ENCODE data around the gene BDKRB2.

BDKRB2 gene

GRCh38 chr14:96176811-96177211 is 27.8 kb upstream of the BDKRB2 start:
- peak; percentile 88 for DNase-seq (ENCODE audit: low spot score)

DNA sequence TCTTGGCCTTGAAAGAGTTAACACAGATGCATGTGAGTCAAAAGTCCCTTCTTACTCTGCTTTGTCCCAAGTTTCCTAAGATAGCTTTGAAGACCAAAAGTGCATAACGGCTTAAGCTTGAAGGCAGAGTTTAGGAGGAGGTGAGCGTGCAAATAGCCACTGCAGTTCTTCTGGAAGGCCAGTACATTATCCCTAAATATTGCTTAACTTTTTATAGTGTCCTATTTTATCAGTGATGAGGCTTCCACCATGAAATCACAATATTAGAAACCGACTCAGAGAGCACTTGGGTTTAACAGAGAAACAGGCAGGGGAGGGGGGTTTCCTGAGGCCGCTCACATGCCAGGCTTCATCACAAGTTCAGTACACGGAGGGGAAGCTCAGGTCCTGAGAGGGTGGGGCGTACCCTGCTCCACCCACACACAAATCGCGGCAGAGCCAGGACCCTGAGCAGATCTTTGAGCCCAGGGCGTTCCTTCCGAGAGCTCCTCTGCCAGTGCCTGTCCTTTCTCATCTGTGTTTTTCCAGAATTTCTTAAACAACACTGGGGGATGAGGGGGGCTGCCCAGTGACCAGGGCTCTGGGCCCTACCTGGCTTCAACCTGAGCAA is 26.8 kb upstream of the BDKRB2 start:
- DNase-seq (ENCODE audit: low spot score) = peak; percentile 25

DNA sequence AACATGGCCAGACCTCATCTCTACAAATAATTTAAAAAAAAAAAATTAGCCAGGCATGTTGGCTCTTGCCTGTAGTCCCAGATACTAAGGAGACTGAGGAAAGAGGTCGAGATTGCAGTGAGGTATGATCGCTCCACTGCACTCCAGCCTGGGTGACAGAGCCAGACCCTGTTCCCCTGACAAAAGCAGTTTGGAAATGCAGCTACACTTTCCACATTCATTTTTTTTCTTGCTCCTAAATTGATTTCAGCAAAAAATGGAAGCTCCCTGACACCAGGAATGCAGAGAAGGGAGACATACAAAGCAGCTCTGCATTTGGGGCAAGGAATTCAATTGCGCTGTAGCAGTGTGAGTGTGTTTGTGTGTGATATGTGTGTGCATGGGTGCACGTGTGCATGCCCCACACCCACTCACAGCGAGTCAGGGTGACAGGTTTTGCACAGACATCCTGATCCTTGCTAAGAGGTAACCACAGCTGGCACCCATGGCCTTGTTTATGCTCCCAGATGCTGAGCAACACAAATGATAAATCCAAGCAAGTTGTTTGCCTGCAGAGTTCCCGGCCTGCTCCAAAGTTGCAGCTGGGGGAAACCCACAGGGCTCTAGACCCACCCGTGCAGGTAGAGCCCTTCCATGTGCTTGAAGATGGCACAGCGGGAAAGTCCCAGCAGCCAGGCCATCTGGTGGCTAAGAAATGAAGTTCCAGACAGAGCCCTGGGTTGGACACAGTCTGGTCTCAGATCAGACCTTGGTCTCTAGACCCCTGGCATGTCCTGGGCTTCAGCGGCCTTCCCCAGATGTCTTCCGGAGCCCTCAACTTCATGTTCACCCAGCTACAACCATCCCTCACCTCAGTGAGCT is 25.9 kb upstream of the BDKRB2 start:
- DNase-seq (ENCODE audit: low spot score) = no peak

- DNase-seq (ENCODE audit: low spot score) = no peak
Observed at GRCh38 chr14:96180043-96180874, 24.4 kb upstream of the BDKRB2 start.

DNA sequence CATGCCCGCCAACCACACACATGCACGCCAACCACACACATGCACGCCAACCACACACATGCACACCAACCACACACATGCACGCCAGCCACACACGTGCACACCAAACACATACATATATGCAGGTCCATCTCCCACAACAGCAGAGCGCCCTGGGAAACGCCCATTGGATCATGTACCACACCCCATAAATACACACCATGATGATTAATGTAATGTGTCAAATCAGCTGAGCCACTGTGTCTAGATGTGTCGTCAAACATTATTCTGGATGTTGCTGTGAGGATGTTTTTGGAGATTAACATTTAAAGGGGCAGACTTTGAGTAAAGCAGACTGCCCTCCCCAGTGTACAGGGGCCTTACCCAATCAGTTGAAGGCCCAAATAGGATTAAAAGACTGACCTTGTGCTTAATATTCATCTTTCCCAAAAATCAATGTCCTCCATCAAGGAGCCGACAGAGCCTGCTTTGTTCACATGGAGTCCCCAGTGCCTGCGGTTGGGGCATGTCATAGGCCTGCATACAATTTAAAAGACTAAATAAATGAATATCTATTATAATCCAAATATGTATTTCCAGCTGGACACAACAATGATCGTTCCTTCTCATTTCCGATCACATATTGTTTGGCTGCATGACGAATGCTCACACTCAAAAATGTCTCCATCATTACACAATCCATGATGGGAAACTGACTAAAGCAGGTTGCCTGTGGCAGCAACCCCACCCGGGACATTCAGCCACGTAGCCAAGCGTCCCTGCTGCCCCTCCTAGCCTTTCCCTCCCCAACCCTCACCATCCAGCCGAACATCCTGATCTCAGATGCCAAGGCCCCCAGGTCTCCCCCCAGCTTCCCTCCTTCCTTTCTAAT is 23.2 kb upstream of the BDKRB2 start:
- DNase-seq (ENCODE audit: low spot score) = no peak

- no peak for DNase-seq (ENCODE audit: low spot score)
Observed at GRCh38 chr14:96182546-96182945, 22.1 kb upstream of the BDKRB2 start.

DNA sequence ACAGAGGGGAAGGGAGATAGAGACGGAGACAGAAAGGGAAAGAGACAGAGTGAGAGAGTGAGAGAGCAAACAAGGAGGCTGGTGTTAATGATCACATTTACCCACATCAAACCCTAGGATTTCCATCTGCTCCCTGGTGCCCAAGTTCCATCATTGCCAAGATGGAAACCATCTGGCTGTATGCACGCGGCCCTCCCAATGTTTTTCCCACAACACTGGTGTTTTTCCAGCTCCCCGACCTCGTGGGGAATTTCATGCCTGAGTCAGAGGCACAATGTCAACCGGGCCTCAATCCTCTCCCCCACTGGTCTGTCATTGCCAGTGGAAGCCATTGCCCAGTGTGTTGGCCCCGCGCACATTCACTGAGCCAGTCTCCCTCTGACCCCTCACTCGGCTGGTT is 19.9 kb upstream of the BDKRB2 start:
- DNase-seq (ENCODE audit: low spot score) = peak; percentile 51

DNA sequence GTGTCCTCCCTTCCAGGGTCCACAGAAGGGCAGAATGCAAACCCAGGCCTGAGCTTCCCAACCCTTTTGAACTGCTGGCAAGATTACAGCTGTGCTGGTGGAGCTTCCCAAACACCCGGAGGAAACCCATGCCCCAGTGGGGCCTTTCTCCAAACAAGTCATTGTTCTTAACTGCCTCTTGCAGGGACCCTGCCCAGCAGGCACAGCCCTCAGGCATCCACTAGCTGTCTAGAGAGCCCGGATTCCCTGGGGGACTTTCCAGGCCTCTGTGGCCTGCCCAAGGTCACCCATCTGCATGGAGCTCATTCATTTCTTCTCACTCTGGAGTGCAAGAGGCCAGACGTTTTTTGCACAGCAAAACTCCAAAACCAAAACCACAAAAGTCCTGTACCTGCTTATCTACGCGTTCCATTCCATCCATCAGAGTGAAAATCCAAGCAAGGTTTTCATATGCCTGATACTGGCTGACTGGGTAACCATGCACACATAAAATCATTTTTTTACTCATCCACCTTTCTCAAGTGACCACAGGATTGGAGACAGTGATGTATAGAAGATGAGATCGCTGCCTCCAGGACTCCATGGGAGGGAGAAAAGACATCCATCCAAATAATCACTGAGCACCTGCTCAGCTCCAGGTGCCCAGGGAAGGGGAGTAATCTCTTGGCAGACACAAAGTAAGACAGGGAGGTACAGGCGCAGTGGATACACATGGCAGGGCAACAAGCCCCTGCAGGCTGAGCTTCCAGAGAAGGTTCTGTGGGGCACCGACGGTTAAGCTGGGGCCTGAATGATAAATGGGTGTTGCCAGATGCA is 17.2 kb upstream of the BDKRB2 start:
- DNase-seq (ENCODE audit: low spot score) = no peak

GRCh38 chr14:96189281-96189711 is 15.3 kb upstream of the BDKRB2 start:
- DNase-seq (ENCODE audit: low spot score) = peak; percentile 28

DNA sequence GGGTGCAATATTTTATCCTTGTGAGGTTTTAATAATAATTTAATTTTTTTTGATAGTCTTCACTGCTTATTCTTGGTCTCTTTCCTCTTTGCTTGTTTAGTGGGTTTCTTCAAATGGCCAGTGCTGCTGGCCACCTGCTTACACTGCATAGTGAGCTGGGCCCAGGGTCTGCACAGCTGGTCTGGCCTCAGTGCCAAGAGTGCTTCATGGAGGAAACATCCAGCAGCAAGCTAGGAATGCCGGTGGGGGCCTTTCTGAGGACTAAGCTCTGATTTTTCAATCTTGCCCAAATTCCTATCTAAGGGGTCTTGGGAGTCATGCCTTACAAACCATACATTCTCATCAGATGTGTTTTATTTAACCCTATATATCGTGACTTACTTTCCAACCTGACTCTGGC is 13.3 kb upstream of the BDKRB2 start:
- no peak for DNase-seq (ENCODE audit: low spot score)

DNA sequence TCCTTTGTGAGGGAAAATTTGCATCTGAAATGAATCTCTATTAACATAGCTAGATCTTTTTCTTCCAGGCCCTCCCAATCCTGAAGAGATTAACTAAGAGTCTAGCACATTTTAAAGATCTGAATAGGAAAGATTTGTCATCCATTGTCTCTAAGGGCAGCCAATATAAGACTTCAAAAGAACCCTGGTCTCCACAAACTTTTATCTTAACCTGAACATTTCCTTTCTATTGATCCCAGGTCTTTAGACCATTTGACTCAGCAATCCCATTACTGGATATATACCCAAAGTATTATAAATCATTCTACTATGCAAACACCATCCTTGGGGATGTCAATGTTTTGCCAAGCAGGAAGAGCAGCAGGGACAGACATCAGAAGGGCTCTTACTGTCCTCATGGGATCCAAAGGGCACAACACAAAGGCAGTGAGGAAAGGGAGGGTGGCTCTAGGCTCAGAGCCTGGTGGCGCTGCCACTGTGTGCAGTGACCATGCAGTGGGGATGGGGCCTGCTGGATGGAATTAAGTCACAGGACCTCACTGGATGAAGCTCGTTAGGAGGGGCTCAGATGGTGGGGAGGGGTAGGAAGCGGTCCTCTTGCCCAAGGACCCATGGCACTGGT is 12.7 kb upstream of the BDKRB2 start:
- DNase-seq (ENCODE audit: low spot score) = no peak

- no peak for DNase-seq (ENCODE audit: low spot score)
Observed at GRCh38 chr14:96192975-96193805, 11.4 kb upstream of the BDKRB2 start.

DNA sequence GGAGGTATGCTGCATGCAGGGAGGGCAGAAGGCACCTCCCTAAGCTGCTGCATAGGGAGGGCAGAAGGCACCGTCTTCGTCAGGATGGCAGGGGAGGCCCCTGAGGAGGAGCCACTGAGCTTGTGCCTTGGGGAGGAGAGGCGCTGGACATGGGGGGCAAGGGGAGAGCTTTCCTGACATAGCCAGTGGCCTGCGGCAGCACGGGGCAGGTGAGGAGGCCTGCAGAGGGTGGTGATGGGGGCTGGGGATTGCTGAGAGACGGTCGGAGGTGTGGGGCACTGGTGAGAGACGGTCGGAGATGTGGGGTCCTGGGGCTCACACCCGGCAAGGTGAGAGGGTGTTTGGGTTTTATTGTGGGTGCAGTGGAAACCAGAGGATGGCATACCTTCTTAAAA is 10.4 kb upstream of the BDKRB2 start:
- no peak for DNase-seq (ENCODE audit: low spot score)

GRCh38 chr14:96194657-96195431 is 9.8 kb upstream of the BDKRB2 start:
- no peak for DNase-seq (ENCODE audit: low spot score)

DNA sequence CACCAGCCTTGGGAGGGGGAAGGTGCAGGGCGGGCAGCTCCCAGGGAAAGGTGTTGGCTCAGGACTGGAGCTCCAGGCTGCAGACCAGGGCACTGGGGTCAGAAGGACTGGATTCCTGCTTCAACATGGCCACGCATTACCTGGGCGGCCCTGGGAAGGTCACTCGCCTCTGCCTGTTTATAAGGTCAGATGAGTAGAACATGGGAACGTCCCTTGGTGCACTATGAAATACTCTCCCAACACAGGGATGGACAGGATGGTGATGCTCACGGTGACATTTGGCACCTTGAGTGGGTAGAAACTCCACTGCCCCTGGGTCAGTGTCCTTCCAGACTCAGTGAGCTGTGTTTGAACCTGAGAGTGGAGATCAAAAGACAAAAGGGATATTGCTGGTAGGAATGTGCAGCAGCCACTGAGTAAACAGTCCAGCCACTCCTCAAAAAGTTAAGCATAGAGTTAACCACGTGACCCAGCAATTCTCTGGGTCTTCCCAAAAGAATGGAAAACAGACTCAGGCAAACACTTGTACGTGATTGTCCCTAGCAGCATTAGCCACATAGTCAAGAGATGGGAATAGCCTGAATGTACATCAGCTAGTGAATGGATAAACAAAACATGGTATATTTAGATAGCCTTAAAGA is 9.1 kb upstream of the BDKRB2 start:
- DNase-seq (ENCODE audit: low spot score) = no peak

- DNase-seq (ENCODE audit: low spot score) = no peak
Observed at GRCh38 chr14:96197163-96197852, 7.3 kb upstream of the BDKRB2 start.

DNA sequence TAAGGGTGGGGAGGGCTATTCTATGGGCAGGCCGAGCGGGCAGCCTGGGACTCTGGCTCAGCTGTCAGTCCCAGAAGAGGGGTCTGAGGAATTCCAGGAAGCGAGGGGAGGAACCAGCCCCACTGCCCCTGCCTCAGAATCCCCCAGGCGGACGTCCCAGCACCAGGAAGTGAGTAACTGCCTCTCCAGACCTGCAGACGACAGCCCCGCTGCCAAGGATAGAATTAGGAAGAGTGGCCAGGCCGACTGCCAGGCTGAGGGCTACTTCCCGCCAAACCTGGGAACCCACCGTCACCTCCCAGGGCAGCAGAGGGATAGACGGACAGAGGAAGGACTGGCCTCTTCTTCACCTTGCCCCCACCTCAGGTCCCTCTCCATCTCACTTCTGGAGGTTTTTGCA is 6.7 kb upstream of the BDKRB2 start:
- no peak for DNase-seq (ENCODE audit: low spot score)

Data from GM03348 (cell line).